ENCODE results near the gene RAB7B. TPM values are rescaled to one million over a fixed set of nuclear protein-coding genes. Genes with fewer than 3 reads are reported as not detected.

RAB7B gene
- total and polyA plus RNA-seq, 7 experiments from 2014 or later: 0.24 to 0.76 (median 0.35) TPM; not detected in 4

DNA sequence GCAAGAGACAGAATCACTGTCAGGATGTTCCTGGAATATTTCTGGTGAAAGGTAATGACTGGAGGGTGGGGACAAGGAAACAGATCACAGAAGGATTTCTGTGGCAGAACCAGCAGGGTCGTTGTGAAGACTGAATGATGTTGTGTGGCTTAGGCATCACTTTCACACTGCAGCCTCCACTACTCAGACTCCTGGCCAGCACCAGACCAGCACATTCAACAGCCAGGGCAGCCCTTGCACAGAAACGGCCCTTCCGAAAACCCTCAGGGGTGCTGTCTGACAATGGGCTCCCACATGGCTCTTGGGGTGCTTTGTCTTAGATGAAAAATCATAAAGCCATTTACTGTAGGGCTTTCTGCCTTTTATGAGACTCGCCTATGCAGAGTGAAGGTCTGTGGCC, 3.8 kb upstream of the RAB7B start:
- Mint-ChIP-seq H3K4me1 (peaks cover 5 to 12% (median 8%) of the 10 kb centered on the region in 7 donors), H3K27me3 (peaks cover 0 to 9% (median 5%) of the 10 kb centered on the region in 5 donors), H3K36me3 (no peaks in the 10 kb centered on the region), H3K9me3 (peaks cover 0 to 1% (median 0%) of the 10 kb centered on the region in 11 donors), H3K27ac (no peak overlapping the region), H3K4me3 (no peak overlapping the region)
- DNase-seq: no peak
- CTCF ChIA-PET: no interaction called here
- POLR2A ChIA-PET: no interaction called here
- no peak overlapping the region for H3K27ac ChIP-seq (ENCODE audit: low read depth, low read length)
- intact Hi-C loops (cut with micrococcal nuclease): no loop called here
- no peaks in the 10 kb centered on the region for H3K36me3 ChIP-seq (ENCODE audit: control insufficient read depth in 2 of 3, insufficient read depth in 3 of 3, low read length in 3 of 3)
- H3K4me3 ChIP-seq (ENCODE audit: low read length): no peak overlapping the region
- no peaks in the 10 kb centered on the region for H3K27me3 ChIP-seq (ENCODE audit: control insufficient read depth in 2 of 2, insufficient read depth in 2 of 2, low read length in 2 of 2)
- no peak for ATAC-seq
- H3K4me1 ChIP-seq (ENCODE audit: control insufficient read depth in 2 of 2, insufficient read depth in 2 of 2, low read length in 2 of 2): peaks cover 0 to 5% of the 10 kb centered on the region in 2 donors
- no peaks in the 10 kb centered on the region for H3K9me3 ChIP-seq (ENCODE audit: control insufficient read depth in 2 of 3, low read length in 3 of 3)

DNA sequence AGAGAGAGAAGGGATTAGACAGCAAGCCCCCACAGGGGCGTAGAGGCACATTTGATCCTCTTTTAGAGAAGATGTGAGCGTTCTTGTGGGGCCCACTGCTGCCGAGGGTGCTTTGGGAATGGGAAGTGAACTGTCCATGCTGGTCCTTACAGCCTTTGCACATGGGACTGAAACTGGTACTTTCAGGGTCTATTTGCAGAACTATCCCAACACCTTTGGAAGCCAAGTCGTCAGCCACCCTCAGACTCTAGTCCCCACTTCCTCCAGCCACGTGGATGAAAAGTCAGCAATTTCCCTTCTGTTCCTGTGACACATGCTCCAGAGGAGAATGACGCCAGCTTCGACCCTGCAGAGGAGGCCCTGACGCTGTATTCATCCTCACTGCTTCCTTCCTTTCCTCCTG, 2.6 kb upstream of the RAB7B start:
- no peaks in the 10 kb centered on the region for H3K4me1 ChIP-seq (ENCODE audit: control insufficient read depth in 2 of 2, insufficient read depth in 2 of 2, low read length in 2 of 2)
- POLR2A ChIA-PET: no interaction called here
- Mint-ChIP-seq H3K36me3 (no peaks in the 10 kb centered on the region), H3K27ac (no peak overlapping the region), H3K4me3 (no peak overlapping the region), H3K9me3 (peaks cover 0 to 1% (median 0%) of the 10 kb centered on the region in 11 donors), H3K27me3 (peaks cover 0 to 9% (median 5%) of the 10 kb centered on the region in 5 donors), H3K4me1 (peaks cover 0 to 11% (median 0%) of the 10 kb centered on the region in 7 donors)
- H3K4me3 ChIP-seq (ENCODE audit: low read length): no peak overlapping the region
- H3K27me3 ChIP-seq (ENCODE audit: control insufficient read depth in 2 of 2, insufficient read depth in 2 of 2, low read length in 2 of 2): no peaks in the 10 kb centered on the region
- DNase-seq (peak in 1 of 9 donors; percentile 1), ATAC-seq (peak; percentile 50)
- no peaks in the 10 kb centered on the region for H3K36me3 ChIP-seq (ENCODE audit: control insufficient read depth in 2 of 3, insufficient read depth in 3 of 3, low read length in 3 of 3)
- intact Hi-C loops (cut with micrococcal nuclease): no loop called here
- H3K9me3 ChIP-seq (ENCODE audit: control insufficient read depth in 2 of 3, low read length in 3 of 3): no peaks in the 10 kb centered on the region
- H3K27ac ChIP-seq (ENCODE audit: low read depth, low read length): no peak overlapping the region
- CTCF ChIA-PET: no interaction called here

DNA sequence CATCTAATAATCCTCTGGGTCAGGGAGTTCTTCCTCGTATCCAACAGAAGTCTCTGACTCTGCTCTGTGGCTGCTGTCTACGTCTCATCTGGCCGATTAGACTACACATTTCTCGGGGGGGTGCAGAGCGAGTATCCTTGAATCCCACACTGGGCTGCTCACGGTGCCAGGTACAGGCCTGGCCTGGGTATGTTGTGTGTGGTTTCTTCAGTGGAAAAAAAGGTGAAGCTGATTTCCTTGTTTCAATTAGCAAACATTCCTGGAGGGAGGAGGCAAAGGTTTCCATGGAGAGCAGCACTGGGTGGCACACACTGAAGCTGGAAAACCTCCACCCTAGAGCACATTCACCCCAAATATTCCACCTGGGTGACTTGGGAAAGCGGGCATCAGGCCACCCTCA, 2.0 kb upstream of the RAB7B start:
- Mint-ChIP-seq H3K4me1 (peaks cover 0 to 9% (median 0%) of the 10 kb centered on the region in 7 donors), H3K4me3 (no peak overlapping the region), H3K27ac (no peak overlapping the region), H3K9me3 (peaks cover 0 to 1% (median 0%) of the 10 kb centered on the region in 11 donors), H3K36me3 (no peaks in the 10 kb centered on the region), H3K27me3 (peaks cover 0 to 9% (median 5%) of the 10 kb centered on the region in 5 donors)
- Histone ChIP-seq H3K4me1 (ENCODE audit: control insufficient read depth in 2 of 2, insufficient read depth in 2 of 2, low read length in 2 of 2) (no peaks in the 10 kb centered on the region), H3K36me3 (ENCODE audit: control insufficient read depth in 2 of 3, insufficient read depth in 3 of 3, low read length in 3 of 3) (no peaks in the 10 kb centered on the region), H3K4me3 (ENCODE audit: low read length) (no peak overlapping the region), H3K27ac (ENCODE audit: low read depth, low read length) (no peak overlapping the region), H3K9me3 (ENCODE audit: control insufficient read depth in 2 of 3, low read length in 3 of 3) (no peaks in the 10 kb centered on the region), H3K27me3 (ENCODE audit: control insufficient read depth in 2 of 2, insufficient read depth in 2 of 2, low read length in 2 of 2) (no peaks in the 10 kb centered on the region)
- POLR2A ChIA-PET: no interaction called here
- intact Hi-C loops (cut with micrococcal nuclease): no loop called here
- DNase-seq (peak in 1 of 9 donors; percentile 13), ATAC-seq (no peak)
- CTCF ChIA-PET: no interaction called here

DNA sequence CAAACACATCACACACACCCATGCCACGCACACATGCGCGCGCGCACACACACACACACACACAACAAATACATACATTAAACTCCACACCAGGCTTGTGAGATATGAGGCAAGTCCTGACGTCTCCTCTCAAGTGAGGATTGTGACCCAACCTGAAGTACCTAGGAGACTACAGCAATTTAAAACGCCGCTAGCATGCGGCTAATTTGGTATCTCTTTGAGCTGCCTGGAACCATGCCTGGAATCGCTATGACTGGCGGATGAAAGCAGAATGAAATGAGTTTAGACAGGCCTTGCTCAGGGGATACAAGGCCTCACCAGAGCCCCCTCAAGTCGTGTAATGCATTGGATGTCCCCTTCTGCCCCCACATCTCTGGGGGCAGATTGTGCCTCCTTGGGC, 1.6 kb upstream of the RAB7B start:
- Mint-ChIP-seq H3K4me3 (no peak overlapping the region), H3K27ac (peak overlapping the region in 1 of 9 donors; percentile 6), H3K9me3 (peaks cover 0 to 1% (median 0%) of the 10 kb centered on the region in 11 donors), H3K27me3 (peaks cover 0 to 9% (median 5%) of the 10 kb centered on the region in 5 donors), H3K4me1 (peaks cover 0 to 9% (median 0%) of the 10 kb centered on the region in 7 donors), H3K36me3 (no peaks in the 10 kb centered on the region)
- DNase-seq (no peak), ATAC-seq (no peak)
- H3K27me3 ChIP-seq (ENCODE audit: control insufficient read depth in 2 of 2, insufficient read depth in 2 of 2, low read length in 2 of 2): no peaks in the 10 kb centered on the region
- no peaks in the 10 kb centered on the region for H3K9me3 ChIP-seq (ENCODE audit: control insufficient read depth in 2 of 3, low read length in 3 of 3)
- intact Hi-C loops (cut with micrococcal nuclease): no loop called here
- H3K27ac ChIP-seq (ENCODE audit: low read depth, low read length): no peak overlapping the region
- ChIA-PET POLR2A (no interaction called here), CTCF (no interaction called here)
- no peaks in the 10 kb centered on the region for H3K36me3 ChIP-seq (ENCODE audit: control insufficient read depth in 2 of 3, insufficient read depth in 3 of 3, low read length in 3 of 3)
- no peak overlapping the region for H3K4me3 ChIP-seq (ENCODE audit: low read length)
- H3K4me1 ChIP-seq (ENCODE audit: control insufficient read depth in 2 of 2, insufficient read depth in 2 of 2, low read length in 2 of 2): no peaks in the 10 kb centered on the region

DNA sequence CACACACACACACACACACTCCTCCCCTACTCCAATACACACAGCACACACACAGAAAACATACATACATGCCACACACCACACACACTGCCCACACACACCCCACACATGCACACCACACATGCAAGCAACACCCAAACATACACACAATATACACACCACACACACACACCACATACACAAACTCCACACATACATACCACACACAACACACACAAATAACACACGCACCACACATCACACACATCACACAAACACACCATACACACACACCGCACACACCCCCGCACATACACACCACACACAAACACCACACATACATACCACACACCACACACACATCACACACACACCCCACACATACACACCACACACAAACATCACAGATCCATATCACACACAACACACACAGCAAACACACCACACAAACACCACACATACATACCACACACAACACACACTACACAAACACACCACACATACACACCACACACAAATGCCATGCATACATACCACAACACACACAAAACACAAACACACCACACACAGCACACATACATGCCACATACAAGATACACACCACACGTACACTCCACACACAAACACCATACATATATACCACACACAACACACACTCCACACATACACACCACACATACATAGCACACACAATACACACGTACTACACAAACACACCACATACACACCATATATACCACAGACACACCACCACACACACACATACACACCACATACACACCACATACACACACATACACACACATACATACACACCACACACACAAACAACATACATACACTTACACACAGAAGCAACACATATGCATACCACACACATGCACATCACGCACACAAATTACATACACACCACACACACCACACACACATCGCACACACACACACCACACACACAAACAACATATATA, 932 bp upstream of the RAB7B start:
- Mint-ChIP-seq H3K4me3 (no peak overlapping the region), H3K27ac (peak overlapping the region in 1 of 9 donors; percentile 6), H3K9me3 (peaks cover 0 to 1% (median 0%) of the 10 kb centered on the region in 11 donors), H3K36me3 (no peaks in the 10 kb centered on the region), H3K4me1 (peaks cover 0 to 9% (median 0%) of the 10 kb centered on the region in 7 donors), H3K27me3 (peaks cover 0 to 9% (median 5%) of the 10 kb centered on the region in 5 donors)
- Histone ChIP-seq H3K9me3 (ENCODE audit: control insufficient read depth in 2 of 3, low read length in 3 of 3) (no peaks in the 10 kb centered on the region), H3K27me3 (ENCODE audit: control insufficient read depth in 2 of 2, insufficient read depth in 2 of 2, low read length in 2 of 2) (no peaks in the 10 kb centered on the region), H3K4me1 (ENCODE audit: control insufficient read depth in 2 of 2, insufficient read depth in 2 of 2, low read length in 2 of 2) (no peaks in the 10 kb centered on the region), H3K36me3 (ENCODE audit: control insufficient read depth in 2 of 3, insufficient read depth in 3 of 3, low read length in 3 of 3) (no peaks in the 10 kb centered on the region), H3K27ac (ENCODE audit: low read depth, low read length) (no peak overlapping the region), H3K4me3 (ENCODE audit: low read length) (no peak overlapping the region)
- CTCF ChIA-PET: no interaction called here
- DNase-seq (no peak), ATAC-seq (no peak)
- POLR2A ChIA-PET: no interaction called here
- intact Hi-C loops (cut with micrococcal nuclease): no loop called here

- Mint-ChIP-seq H3K4me3 (no peak overlapping the region), H3K4me1 (peaks cover 0 to 9% (median 0%) of the 10 kb centered on the region in 7 donors), H3K27ac (no peak overlapping the region), H3K9me3 (peaks cover 0 to 1% (median 0%) of the 10 kb centered on the region in 11 donors), H3K27me3 (peaks cover 0 to 12% (median 3%) of the 10 kb centered on the region in 5 donors), H3K36me3 (no peaks in the 10 kb centered on the region)
- Histone ChIP-seq H3K9me3 (ENCODE audit: control insufficient read depth in 2 of 3, low read length in 3 of 3) (no peaks in the 10 kb centered on the region), H3K4me1 (ENCODE audit: control insufficient read depth in 2 of 2, insufficient read depth in 2 of 2, low read length in 2 of 2) (no peaks in the 10 kb centered on the region), H3K36me3 (ENCODE audit: control insufficient read depth in 2 of 3, insufficient read depth in 3 of 3, low read length in 3 of 3) (no peaks in the 10 kb centered on the region), H3K27ac (ENCODE audit: low read depth, low read length) (no peak overlapping the region), H3K4me3 (ENCODE audit: low read length) (no peak overlapping the region), H3K27me3 (ENCODE audit: control insufficient read depth in 2 of 2, insufficient read depth in 2 of 2, low read length in 2 of 2) (no peaks in the 10 kb centered on the region)
- no peak for ATAC-seq
- DNase-seq: peak in 1 of 9 donors; percentile 15
- ChIA-PET POLR2A (no interaction called here), CTCF (no interaction called here)
- intact Hi-C loops (cut with micrococcal nuclease): no loop called here
These were observed 1.0 kb downstream of the RAB7B start for GRCh38 chr1:206002160-206002559.
